ENCODE measurements around the gene IER5. TPM values are rescaled to one million over a fixed set of nuclear protein-coding genes. Genes with fewer than 3 reads are reported as not detected.

Gene IER5
- total and polyA plus RNA-seq, 2 of the 13 experiments (the other 11 are each of a cell fraction or from before 2014, with no cell fraction given), result 2.5 to 3.5 TPM

DNA sequence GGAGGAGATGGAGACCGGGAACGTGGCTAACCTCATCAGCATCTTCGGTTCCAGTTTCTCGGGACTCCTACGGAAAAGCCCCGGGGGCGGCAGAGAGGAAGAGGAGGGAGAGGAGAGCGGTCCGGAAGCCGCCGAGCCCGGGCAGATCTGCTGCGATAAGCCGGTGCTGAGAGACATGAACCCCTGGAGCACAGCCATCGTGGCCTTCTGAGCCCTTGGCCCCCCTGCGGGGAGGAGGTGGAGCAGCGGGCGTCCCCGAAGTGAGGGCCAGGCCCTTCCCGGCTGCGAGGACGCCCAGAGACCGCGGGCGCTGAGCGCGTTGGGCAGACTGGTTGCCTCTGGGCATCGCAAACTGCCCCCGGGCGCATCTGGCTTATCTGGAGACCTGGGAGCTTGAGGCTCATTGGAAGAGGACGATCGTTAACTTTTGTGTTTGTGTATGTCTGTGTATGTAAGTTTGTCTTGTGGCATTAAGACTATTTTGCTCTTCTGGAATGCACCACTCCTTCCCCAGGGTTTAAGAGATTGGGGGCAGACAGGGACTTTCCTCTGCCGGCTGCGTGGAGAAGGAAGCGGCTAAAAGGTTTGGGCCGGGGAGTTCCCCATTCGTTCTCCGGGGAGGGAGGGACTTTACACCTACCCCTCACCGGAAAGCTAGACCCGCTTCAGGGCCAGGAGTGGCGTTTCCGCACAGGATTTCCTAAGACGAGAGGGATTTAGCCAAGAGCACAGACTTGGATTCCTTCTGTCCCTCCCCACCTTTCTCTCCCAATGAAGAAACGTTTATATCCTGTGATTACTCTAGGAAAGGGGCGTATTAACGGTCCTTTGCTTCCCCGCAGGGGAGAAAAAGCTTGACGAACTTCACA, 1.4 kb downstream of the IER5 start (continued):
- TF ChIP-seq HMGXB4 (CRISPR knock-in tag; IDR thresholded peaks at IDR 0.05; ENCODE audit: borderline replicate concordance in 1 of 2, low read depth in 1 of 2) (peak in 1 of 2 experiments; percentile 62; a peak in 2 of 4 replicates), KDM5B (CRISPR knock-in tag; IDR thresholded peaks at IDR 0.05; ENCODE audit: borderline replicate concordance) (peak; percentile 50; the same call in 1 of the 2 replicates), JUN (CRISPR knock-in tag; IDR thresholded peaks at IDR 0.05) (no peak), ZFYVE20 (CRISPR knock-in tag; IDR thresholded peaks at IDR 0.05; ENCODE audit: borderline replicate concordance, low read depth) (no peak), ZBTB42 (CRISPR knock-in tag; IDR thresholded peaks at IDR 0.05) (no peak), ZBTB7A (CRISPR knock-in tag; IDR thresholded peaks at IDR 0.05) (no peak), TBP (CRISPR knock-in tag; IDR thresholded peaks at IDR 0.05) (no peak), THYN1 (CRISPR knock-in tag; IDR thresholded peaks at IDR 0.05; ENCODE audit: borderline replicate concordance, low read depth) (no peak), KAT8 (CRISPR knock-in tag; IDR thresholded peaks at IDR 0.05) (0 out of 2 replicates have a peak, but pooled peaks have one; percentile 16), KDM6A (CRISPR knock-in tag; IDR thresholded peaks at IDR 0.05; ENCODE audit: low read depth) (no peak), TP53 (CRISPR knock-in tag; conservative IDR thresholded peaks at IDR 0.05) (no peak), DR1 (CRISPR knock-in tag; IDR thresholded peaks at IDR 0.05) (no peak), PAF1 (CRISPR knock-in tag; IDR thresholded peaks at IDR 0.05) (no peak), ZBTB20 (CRISPR knock-in tag; IDR thresholded peaks at IDR 0.05; ENCODE audit: borderline replicate concordance, low read depth) (peak; percentile 73; the same call in 1 of the 2 replicates), ZNF451 (CRISPR knock-in tag; IDR thresholded peaks at IDR 0.05) (peak; percentile 28; the same call in 1 of the 2 replicates), ARNT2 (CRISPR knock-in tag; IDR thresholded peaks at IDR 0.05; ENCODE audit: low read depth) (0 out of 2 replicates have a peak, but pooled peaks have one; percentile 47), KMT2A (CRISPR knock-in tag; IDR thresholded peaks at IDR 0.05) (peak; percentile 75), NR2C2 (CRISPR knock-in tag; IDR thresholded peaks at IDR 0.05; ENCODE audit: borderline replicate concordance) (no peak), CBFB (CRISPR knock-in tag; IDR thresholded peaks at IDR 0.05) (no peak), HOXA5 (CRISPR knock-in tag; IDR thresholded peaks at IDR 0.05) (no peak), KLF16 (CRISPR knock-in tag; IDR thresholded peaks at IDR 0.05) (0 out of 4 replicates have a peak, but pooled peaks of 1 of the 2 experiments have one; percentile 14), SP2 (CRISPR knock-in tag; IDR thresholded peaks at IDR 0.05) (no peak), HHEX (CRISPR knock-in tag; IDR thresholded peaks at IDR 0.05) (no peak), TEF (CRISPR knock-in tag; IDR thresholded peaks at IDR 0.05) (no peak), ZNF597 (CRISPR knock-in tag; IDR thresholded peaks at IDR 0.05) (no peak)
- TF ChIP-seq, protein P1, sequence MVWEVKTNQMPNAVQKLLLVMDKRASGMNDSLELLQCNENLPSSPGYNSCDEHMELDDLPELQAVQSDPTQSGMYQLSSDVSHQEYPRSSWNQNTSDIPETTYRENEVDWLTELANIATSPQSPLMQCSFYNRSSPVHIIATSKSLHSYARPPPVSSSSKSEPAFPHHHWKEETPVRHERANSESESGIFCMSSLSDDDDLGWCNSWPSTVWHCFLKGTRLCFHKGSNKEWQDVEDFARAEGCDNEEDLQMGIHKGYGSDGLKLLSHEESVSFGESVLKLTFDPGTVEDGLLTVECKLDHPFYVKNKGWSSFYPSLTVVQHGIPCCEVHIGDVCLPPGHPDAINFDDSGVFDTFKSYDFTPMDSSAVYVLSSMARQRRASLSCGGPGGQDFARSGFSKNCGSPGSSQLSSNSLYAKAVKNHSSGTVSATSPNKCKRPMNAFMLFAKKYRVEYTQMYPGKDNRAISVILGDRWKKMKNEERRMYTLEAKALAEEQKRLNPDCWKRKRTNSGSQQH (CRISPR knock-in tag; IDR thresholded peaks at IDR 0.05; ENCODE audit: low read depth), result no peak
